NCI-H2029 treated with DMSO at 0.1 percent for 48 hours (cell line): ENCODE results near the gene CEBPE.
"Not testable (repeated sequence)": the region's sequence is repeated elsewhere in the genome, so short reads cannot be mapped to it uniquely, and the experiment has no call there.

Experiments
- DNase-seq: peaks from one replicate; lab custom pipeline; 2025; lab: John Stamatoyannopoulos, UW

Gene CEBPE

DNA sequence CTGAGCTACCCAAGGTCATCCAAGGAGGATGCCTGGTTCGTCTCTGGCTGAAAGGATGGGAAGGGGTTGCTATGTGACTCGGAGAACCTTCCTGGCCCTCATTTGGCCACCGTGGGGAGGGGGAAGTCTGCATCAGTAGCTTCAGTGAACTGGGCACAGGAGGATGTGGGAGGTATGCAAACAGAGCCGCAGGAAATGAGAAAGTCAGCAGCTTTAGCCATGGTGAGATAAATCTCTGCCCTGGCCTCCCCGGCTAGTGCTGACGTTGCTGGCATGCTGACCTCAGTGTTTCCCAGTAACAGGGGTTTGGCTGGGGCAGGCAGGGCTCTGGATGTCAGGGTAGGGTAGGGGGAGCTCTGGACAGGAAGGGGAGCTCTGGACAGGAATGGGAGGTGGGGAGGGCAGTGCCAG lies 2.3 kb upstream of the CEBPE start:
- DNase-seq = no peak

DNA sequence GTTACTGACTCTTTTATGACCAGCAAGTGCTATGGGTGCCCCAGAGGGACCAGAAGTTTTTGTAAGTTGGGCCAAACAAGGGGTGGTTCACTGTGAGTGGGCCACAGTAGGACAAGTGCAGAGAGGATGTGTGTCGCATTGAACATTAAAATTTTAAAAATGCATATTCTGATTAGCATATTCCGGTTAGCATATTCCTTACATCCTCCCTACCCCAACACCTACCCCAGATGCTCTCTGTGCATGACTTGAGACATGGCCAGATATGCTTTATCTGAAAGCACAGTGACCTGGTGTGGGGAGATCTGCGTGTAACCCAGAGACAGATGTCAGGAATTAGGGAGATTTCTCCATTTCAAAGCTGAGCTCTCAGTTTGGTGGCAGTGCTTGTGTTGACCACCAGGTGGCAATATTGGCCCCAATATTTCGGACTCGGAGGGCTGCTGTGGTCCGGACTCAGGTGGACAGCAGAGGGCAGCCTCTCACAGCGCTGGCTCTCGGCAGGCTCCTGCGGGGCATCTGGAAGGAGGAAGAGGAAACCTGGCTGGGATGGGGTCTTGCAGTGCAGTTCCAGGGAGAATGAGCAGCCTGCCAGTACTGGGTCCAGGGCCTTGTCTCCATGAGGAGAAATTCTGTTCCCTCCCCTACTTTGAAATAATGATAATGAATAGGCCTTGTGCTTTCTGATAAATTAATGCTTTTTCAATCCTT lies 1.6 kb upstream of the CEBPE start:
- peak; percentile 100 for DNase-seq

- no peak for DNase-seq
Measured at GRCh38 chr14:23119363-23120327, 590 bp upstream of the CEBPE start.

GRCh38 chr14:23117371-23118020 lies 1.6 kb downstream of the CEBPE start:
- DNase-seq = no peak

DNA sequence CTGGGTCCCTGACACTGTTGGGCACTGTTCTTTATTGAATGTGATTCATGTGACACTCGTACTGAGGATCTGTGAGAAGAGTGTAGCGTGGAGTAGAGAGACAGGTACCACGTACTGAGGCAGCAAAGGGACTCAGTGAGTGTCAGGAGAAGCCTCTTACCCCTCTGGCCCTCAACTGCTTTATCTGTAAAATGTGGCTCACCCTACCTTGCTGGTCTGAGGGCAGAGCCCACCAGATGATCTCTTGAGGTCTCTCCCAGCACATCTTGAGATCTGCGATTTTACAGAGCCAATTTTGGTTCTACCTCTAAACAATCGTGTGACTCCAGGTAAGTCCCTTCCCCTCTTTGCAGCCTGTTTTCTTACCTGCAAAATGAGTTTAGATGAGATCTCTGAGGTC lies 3.1 kb downstream of the CEBPE start:
- no peak for DNase-seq

GRCh38 chr14:23115039-23115731 lies 3.9 kb downstream of the CEBPE start:
- DNase-seq = no peak

- DNase-seq = no peak
Measured at GRCh38 chr14:23114669-23115038, 4.4 kb downstream of the CEBPE start.

GRCh38 chr14:23114120-23114458 lies 5.0 kb downstream of the CEBPE start:
- no peak for DNase-seq

DNA sequence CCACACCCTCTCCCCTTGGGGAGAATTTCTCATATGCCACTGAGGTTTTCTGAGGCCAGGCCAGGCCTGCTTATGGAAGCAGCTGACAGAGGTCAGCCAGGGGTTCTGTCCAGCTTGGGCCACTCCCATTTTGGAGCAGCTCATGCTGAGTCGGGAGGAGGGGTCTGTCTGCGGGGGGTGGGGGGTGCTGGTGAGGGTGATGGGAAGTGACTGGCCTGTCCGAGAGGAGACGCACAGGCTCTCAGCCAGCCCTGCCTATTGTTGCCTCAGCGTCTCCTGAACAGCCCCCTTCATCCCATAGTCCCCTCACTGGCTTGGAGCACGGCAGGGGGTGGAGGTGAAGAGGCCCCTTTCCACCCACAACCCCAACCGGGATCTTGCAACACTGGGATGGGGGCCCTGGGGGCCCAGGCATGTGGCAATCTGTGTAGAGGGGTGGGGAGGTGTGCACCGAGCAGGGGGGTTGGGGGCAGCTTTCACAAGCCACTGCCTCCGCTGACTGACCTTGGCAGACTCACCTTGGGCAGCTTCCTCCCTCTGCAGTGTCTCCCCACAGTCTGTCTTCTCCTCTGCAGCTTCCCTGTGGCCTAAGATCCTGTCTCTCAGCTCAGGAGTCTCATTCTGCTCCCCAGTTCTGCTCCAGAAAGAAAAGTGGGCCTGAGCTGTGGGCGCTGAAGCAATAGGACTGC lies 5.5 kb downstream of the CEBPE start:
- DNase-seq = no peak

DNA sequence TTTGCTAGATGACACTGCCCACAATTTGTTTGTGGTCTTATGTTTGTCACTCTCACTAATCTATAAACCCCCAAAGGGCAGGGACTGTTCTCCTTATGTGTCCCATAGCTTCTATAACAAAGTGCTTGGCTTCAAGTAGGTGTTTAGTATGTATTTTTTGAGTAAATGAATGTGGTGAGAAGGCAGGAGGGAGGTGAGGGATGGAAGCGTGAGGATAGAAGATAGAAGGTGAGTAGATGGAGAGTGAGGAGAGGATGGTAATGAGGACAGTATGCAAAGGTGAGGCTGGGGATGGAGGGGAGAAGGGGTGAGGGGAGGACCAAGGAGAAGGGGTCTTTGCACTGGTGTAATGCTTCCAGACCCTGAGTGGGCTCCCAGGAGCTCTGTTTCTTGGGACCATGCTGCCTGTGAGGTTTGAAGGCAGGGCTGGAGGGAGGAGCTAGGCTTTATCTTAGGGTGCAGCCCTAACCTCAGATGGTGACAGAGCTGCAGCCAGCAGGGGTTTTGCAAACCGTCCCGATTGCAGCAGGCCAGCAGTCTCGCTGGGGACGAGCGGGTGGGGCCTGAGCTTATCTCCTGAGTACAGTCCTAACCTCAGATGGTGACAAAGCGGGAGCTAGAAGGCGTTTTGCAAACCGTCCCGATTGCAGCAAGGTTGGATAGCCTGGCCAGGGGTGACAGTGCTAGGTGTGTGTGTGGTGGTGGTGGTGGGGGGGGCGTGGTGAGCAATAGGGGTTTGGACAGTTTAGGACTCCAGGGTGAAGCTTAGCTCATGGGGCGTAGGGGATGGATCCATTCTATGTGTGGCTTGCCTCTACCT lies 6.5 kb downstream of the CEBPE start:
- no peak for DNase-seq

DNA sequence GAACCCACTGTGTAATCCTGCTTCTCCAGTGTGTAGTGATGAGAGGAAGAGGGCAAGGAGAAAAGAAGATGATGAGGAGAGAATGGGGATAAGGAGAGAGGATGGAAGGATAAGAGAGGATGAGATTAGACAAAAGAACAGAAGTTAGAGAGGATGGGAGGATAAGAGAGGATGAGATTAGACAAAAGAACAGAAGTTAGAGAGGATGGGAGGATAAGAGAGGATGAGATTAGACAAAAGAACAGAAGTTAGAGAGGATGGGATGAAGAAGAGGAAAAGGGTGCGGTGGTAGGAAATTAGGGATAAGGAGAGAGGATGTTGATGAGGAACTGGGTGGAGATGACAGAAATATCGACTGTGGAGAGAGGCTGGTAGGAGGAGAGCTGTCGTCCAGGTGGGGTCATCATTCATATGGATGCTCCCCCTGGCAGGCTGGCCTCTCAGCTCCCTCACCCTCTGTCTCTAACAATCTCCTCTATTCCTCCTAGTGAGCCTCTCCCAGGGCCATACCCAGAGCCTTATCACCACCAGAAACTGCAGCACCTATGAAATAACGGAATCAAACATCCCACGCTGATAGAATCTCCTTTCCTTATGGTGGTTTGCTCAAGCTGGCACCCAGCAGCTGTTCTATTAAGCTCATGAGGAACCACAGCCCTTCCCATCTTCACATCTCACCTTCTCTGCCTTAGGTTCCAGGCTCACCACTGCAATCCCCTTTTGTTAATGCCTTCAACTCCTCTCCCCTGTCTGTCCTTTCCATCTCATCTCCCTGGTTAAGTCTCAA lies 8.3 kb downstream of the CEBPE start:
- no peak for DNase-seq

DNA sequence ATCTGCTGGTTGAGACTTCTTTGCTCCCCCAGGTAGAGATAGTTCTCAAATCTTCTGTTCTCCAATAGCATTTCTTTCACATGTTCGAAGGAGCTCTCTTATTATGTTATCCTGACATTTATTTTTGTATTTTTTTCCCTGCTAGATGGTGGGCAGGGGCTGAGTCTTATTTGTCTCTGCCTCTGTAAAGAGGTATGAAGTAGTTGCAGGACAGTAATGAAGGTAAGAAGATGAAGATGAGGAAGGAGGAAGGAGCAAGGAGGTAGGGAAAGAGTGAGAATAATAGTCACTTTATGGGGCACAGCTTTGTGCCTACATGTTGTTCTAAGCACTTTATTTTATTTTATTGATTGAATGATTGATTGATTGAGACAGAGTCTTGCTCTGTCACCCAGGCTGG lies 9.3 kb downstream of the CEBPE start:
- no peak for DNase-seq

- not testable (repeated sequence) for DNase-seq
Measured at GRCh38 chr14:23108169-23108568, 10.9 kb downstream of the CEBPE start.

GRCh38 chr14:23107620-23108019 lies 11.4 kb downstream of the CEBPE start:
- DNase-seq = not testable (repeated sequence)

DNA sequence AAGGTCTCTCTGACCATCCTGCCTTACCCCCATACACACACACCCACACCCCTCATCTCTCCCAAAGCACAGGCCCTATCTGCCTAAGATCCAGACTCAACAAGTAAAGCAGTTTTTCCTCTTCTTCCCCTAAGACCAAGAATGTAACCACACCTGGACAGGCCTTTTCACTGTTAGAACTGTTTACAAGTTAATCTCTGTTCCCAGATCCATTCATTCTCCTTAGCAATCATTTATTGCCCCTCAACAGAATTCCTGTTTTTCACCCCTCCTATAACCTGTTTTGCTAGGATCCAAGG lies 12.4 kb downstream of the CEBPE start:
- no peak for DNase-seq

- DNase-seq = no peak
Measured at GRCh38 chr14:23105348-23105824, 13.7 kb downstream of the CEBPE start.

- DNase-seq = peak; percentile 90
Measured at GRCh38 chr14:23104591-23105347, 14.3 kb downstream of the CEBPE start, which contains the start of gene CIROP. TSS of gene CIROP (minus strand) at chr14:23104989. CDS start at chr14:23104920, 69 bp downstream.

- DNase-seq = no peak
Measured at GRCh38 chr14:23104070-23104590, 14.9 kb downstream of the CEBPE start.

DNA sequence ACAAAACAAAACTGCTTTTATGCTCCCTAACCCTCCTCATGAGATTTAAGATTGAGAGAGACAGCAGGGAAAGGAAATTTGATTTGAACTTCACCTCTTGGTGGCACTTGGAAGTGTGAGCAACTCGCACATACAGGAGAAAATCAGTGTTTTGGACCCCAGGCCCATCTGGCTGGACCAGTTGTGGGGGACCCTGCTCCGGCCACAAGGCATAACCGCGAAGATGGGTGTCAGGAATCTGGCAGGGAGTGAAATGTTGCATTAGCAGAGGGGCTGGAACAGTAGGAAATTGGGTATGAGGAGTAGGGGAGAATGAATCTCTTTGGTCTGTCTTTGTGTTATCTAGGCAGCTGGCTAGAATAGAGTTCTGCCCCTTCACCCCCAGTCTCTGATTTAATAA lies 15.5 kb downstream of the CEBPE start:
- DNase-seq = no peak
